WTC11 (cell line): ENCODE measurements around the gene FGD5. TPM values are rescaled to one million over a fixed set of nuclear protein-coding genes. Genes with fewer than 3 reads are reported as not detected.

ENCODE experiments used
- ATAC-seq: fragments of 200-7000 bp; cut with Tn5 transposase; 2 replicates; pipeline ENCODE4 v1.10.0; 2021; ENCODE audit warnings: mild to moderate bottlenecking, moderate library complexity
- CTCF ChIA-PET: fragments of 300-600 bp; sonication (Branson Sonifier 250); formaldehyde crosslinking; loops from one replicate; lab custom pipeline; 2021; ENCODE audit warnings: antibody characterized with exemption; lab: Charles Lee
- POLR2A ChIA-PET: fragments of 350-600 bp; sonication (Branson Sonifier 250); formaldehyde crosslinking; loops from one replicate; lab custom pipeline; 2021; ENCODE audit warnings: antibody characterized with exemption; lab: Charles Lee
- DNase-seq: peaks from one replicate; pipeline ENCODE4 v3.0.0; 2021; ENCODE audit warnings: low spot score
- H3K27ac Mint-ChIP-seq: 2 replicates; pipeline ENCODE4 v1.8.0; 2021; ENCODE audit warnings: mixed read lengths
- H3K27me3 Mint-ChIP-seq: 2 replicates; pipeline ENCODE4 v1.8.0; 2021; ENCODE audit warnings: low read depth, mild to moderate bottlenecking, moderate library complexity, mixed read lengths
- H3K36me3 Mint-ChIP-seq: 2 replicates; pipeline ENCODE4 v1.8.0; 2021; ENCODE audit warnings: mixed read lengths
- H3K4me1 Mint-ChIP-seq: 2 replicates; pipeline ENCODE4 v1.8.0; 2022; ENCODE audit warnings: mixed read lengths
- H3K4me3 Mint-ChIP-seq: 2 replicates; pipeline ENCODE4 v1.8.0; 2021; ENCODE audit warnings: mild to moderate bottlenecking, moderate library complexity, mixed read lengths
- H3K9me3 Mint-ChIP-seq: 2 replicates; pipeline ENCODE4 v1.8.0; 2021; ENCODE audit warnings: mixed read lengths
- AR ChIP-seq: fragments of 250-450 bp; sonication (Bioruptor Pico); IDR thresholded peaks from 2 replicates; pipeline ENCODE4 v1.9.0; 2021; ENCODE audit warnings: mild to moderate bottlenecking
- ATF2 ChIP-seq: sonication (generic); formaldehyde crosslinking; IDR thresholded peaks from 2 replicates; pipeline ENCODE4 v1.8.1; 2022; ENCODE audit warnings: low read depth, missing genetic modification reagents, borderline replicate concordance
- CREB1 ChIP-seq: sonication (generic); formaldehyde crosslinking; IDR thresholded peaks from 2 replicates; pipeline ENCODE4 v1.8.0; 2023; ENCODE audit warnings: mild to moderate bottlenecking, missing genetic modification reagents
- CTCF ChIP-seq: fragments of 200-600 bp; IDR thresholded peaks from 2 replicates; pipeline ENCODE4 v1.8.0; 2022; ENCODE audit warnings: antibody characterized with exemption
- E2F1 ChIP-seq: sonication (generic); formaldehyde crosslinking; IDR thresholded peaks from 2 replicates; pipeline ENCODE4 v1.8.0; 2022; ENCODE audit warnings: mild to moderate bottlenecking, missing genetic modification reagents
- E2F4 ChIP-seq: sonication (generic); formaldehyde crosslinking; IDR thresholded peaks from 2 replicates; pipeline ENCODE4 v1.8.1; 2022; ENCODE audit warnings: low read depth, mild to moderate bottlenecking, moderate library complexity, missing genetic modification reagents, borderline replicate concordance
- ELF4 ChIP-seq: sonication (generic); formaldehyde crosslinking; IDR thresholded peaks from 2 replicates; pipeline ENCODE4 v1.8.1; 2022; ENCODE audit warnings: low read depth, mild to moderate bottlenecking, moderate library complexity, missing genetic modification reagents
- GTF2I ChIP-seq: fragments of 250-450 bp; sonication (Bioruptor Pico); conservative IDR thresholded peaks from 2 replicates; pipeline ENCODE4 v1.4.0; 2021; ENCODE audit warnings: mild to moderate bottlenecking
- HMGXB4 ChIP-seq: sonication (generic); formaldehyde crosslinking; IDR thresholded peaks from 2 replicates; pipeline ENCODE4 v1.8.1; 2023; ENCODE audit warnings: mild to moderate bottlenecking, moderate library complexity, missing genetic modification reagents
- NR1H2 ChIP-seq: sonication (generic); formaldehyde crosslinking; IDR thresholded peaks from 2 replicates; pipeline ENCODE4 v1.9.0; 2021; ENCODE audit warnings: mild to moderate bottlenecking, moderate library complexity, missing genetic modification reagents
- NR3C1 ChIP-seq: sonication (generic); formaldehyde crosslinking; conservative IDR thresholded peaks from 2 replicates; pipeline ENCODE4 v1.8.1; 2023; ENCODE audit warnings: low read depth, mild to moderate bottlenecking, missing genetic modification reagents
- PRRX2 ChIP-seq: fragments of 250-450 bp; sonication (Bioruptor Pico); IDR thresholded peaks from 2 replicates; pipeline ENCODE4 v1.8.0; 2021; ENCODE audit warnings: mild to moderate bottlenecking
- RELA ChIP-seq: sonication (generic); formaldehyde crosslinking; IDR thresholded peaks from 2 replicates; pipeline ENCODE4 v1.8.1; 2022; ENCODE audit warnings: missing genetic modification reagents, mild to moderate bottlenecking, borderline replicate concordance
- SOX15 ChIP-seq: fragments of 250-450 bp; sonication (Bioruptor Pico); IDR thresholded peaks from 2 replicates; pipeline ENCODE4 v1.9.0; 2021; ENCODE audit warnings: mild to moderate bottlenecking
- USF1 ChIP-seq: sonication (generic); formaldehyde crosslinking; IDR thresholded peaks from 2 replicates; pipeline ENCODE4 v1.8.0; 2022; ENCODE audit warnings: mild to moderate bottlenecking, missing genetic modification reagents
- ZBTB21 ChIP-seq: sonication (generic); formaldehyde crosslinking; IDR thresholded peaks from 2 replicates; pipeline ENCODE4 v1.8.1; 2023; ENCODE audit warnings: mild to moderate bottlenecking, missing genetic modification reagents, borderline replicate concordance
- ZMAT4 ChIP-seq: fragments of 250-450 bp; sonication (Bioruptor Pico); IDR thresholded peaks from 2 replicates; pipeline ENCODE4 v1.9.0; 2021; ENCODE audit warnings: mild to moderate bottlenecking
- ZNF232 ChIP-seq: sonication (generic); formaldehyde crosslinking; IDR thresholded peaks from 2 replicates; pipeline ENCODE4 v1.8.0; 2022; ENCODE audit warnings: mild to moderate bottlenecking, missing genetic modification reagents
- ZSCAN18 ChIP-seq: fragments of 250-450 bp; sonication (Bioruptor Pico); IDR thresholded peaks from 2 replicates; pipeline ENCODE4 v2.1.2; 2022; ENCODE audit warnings: mild to moderate bottlenecking, moderate library complexity
- total RNA-seq: library from RNA; stranded (reverse); gene quantifications from 3 replicates; pipeline ENCODE4 v1.2.3, GENCODE V29; 2021

The FGD5 gene
- total RNA-seq, 1 experiment from 2014 or later: 18.3 TPM

- H3K27ac Mint-ChIP-seq: no peak overlapping the region
- POLR2A ChIA-PET: no interaction called here
- peaks cover 46% of the 10 kb centered on the region for H3K27me3 Mint-ChIP-seq
- CTCF ChIA-PET: interaction anchor here (1.2 to 1.5 kb wide), 2 partner anchors 19 to 109 kb away, joined by 3 to 5 read pairs; no protein-coding TSS in a partner anchor
- ATAC-seq (no peak), DNase-seq (no peak)
- H3K4me1 Mint-ChIP-seq: peaks cover 39% of the 10 kb centered on the region
- H3K9me3 Mint-ChIP-seq: no peaks in the 10 kb centered on the region
- no peak for TF ChIP-seq HMGXB4
- TF ChIP-seq ZSCAN18 (CRISPR knock-in tag): no peak
- no peak for TF ChIP-seq ZBTB21 (CRISPR knock-in tag)
- TF ChIP-seq USF1: no peak
- no peak for TF ChIP-seq AR
- TF ChIP-seq ELF4 (CRISPR knock-in tag): no peak
- no peak for TF ChIP-seq NR3C1 (CRISPR knock-in tag)
- TF ChIP-seq RELA (CRISPR knock-in tag): no peak
- TF ChIP-seq CTCF: no peak
- TF ChIP-seq CREB1 (CRISPR knock-in tag): no peak
- no peak for TF ChIP-seq NR1H2
- no peak for TF ChIP-seq ATF2 (CRISPR knock-in tag)
- no peak for TF ChIP-seq ZMAT4 (CRISPR knock-in tag)
- TF ChIP-seq E2F1 (CRISPR knock-in tag): no peak
- no peak for TF ChIP-seq GTF2I (CRISPR knock-in tag)
- TF ChIP-seq ZNF232 (CRISPR knock-in tag): no peak
- no peak for TF ChIP-seq PRRX2 (CRISPR knock-in tag)
- no peak for TF ChIP-seq E2F4 (CRISPR knock-in tag)
- TF ChIP-seq SOX15 (CRISPR knock-in tag): no peak
- H3K4me3 Mint-ChIP-seq: 0 out of 2 replicates have a peak overlapping the region, but pooled peaks have one; percentile 93
- H3K36me3 Mint-ChIP-seq: no peaks in the 10 kb centered on the region
Measured at GRCh38 chr3:14812196-14812790, 6.5 kb upstream of the FGD5 start.
